ENCODE results near the gene SSC5D.

DNA sequence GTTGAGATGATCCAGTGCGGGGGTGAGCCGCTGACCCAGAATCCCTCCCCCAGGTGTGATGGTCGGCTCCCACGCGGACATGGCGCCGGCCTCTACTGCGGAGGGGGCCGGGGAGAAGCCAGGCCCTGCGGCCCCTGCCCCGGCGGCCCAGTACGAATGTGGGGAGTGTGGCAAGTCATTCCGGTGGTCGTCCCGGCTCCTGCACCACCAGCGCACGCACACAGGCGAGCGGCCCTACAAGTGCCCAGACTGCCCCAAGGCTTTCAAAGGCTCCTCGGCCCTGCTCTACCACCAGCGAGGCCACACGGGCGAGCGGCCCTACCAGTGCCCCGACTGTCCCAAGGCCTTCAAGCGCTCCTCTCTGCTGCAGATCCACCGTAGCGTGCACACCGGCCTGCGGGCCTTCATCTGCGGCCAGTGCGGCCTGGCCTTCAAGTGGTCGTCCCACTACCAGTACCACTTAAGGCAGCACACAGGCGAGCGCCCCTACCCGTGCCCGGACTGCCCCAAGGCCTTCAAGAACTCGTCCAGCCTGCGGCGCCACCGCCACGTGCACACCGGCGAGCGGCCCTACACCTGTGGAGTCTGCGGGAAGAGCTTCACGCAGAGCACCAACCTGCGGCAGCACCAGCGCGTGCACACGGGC lies 7.0 kb upstream of the SSC5D start:
- TF ChIP-seq ZFP30 (CRISPR knock-in tag; IDR thresholded peaks at IDR 0.05) (no peak), ZNF565 (CRISPR knock-in tag; conservative IDR thresholded peaks at IDR 0.05; ENCODE audit: low read depth) (no peak), ESRRG (CRISPR knock-in tag; IDR thresholded peaks at IDR 0.05) (no peak), ARNTL (CRISPR knock-in tag; IDR thresholded peaks at IDR 0.05; ENCODE audit: borderline replicate concordance, low read depth) (no peak), BACH2 (CRISPR knock-in tag; IDR thresholded peaks at IDR 0.05; ENCODE audit: borderline replicate concordance) (no peak), RARB (CRISPR knock-in tag; IDR thresholded peaks at IDR 0.05) (no peak), ZNF70 (CRISPR knock-in tag; IDR thresholded peaks at IDR 0.05) (no peak), SNAI2 (CRISPR knock-in tag; IDR thresholded peaks at IDR 0.05) (no peak), CSDC2 (CRISPR knock-in tag; IDR thresholded peaks at IDR 0.05) (no peak)
- TF ChIP-seq, protein P1, sequence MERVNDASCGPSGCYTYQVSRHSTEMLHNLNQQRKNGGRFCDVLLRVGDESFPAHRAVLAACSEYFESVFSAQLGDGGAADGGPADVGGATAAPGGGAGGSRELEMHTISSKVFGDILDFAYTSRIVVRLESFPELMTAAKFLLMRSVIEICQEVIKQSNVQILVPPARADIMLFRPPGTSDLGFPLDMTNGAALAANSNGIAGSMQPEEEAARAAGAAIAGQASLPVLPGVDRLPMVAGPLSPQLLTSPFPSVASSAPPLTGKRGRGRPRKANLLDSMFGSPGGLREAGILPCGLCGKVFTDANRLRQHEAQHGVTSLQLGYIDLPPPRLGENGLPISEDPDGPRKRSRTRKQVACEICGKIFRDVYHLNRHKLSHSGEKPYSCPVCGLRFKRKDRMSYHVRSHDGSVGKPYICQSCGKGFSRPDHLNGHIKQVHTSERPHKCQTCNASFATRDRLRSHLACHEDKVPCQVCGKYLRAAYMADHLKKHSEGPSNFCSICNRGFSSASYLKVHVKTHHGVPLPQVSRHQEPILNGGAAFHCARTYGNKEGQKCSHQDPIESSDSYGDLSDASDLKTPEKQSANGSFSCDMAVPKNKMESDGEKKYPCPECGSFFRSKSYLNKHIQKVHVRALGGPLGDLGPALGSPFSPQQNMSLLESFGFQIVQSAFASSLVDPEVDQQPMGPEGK (CRISPR knock-in tag; IDR thresholded peaks at IDR 0.05; ENCODE audit: borderline replicate concordance) = no peak
- TF ChIP-seq, protein P2, sequence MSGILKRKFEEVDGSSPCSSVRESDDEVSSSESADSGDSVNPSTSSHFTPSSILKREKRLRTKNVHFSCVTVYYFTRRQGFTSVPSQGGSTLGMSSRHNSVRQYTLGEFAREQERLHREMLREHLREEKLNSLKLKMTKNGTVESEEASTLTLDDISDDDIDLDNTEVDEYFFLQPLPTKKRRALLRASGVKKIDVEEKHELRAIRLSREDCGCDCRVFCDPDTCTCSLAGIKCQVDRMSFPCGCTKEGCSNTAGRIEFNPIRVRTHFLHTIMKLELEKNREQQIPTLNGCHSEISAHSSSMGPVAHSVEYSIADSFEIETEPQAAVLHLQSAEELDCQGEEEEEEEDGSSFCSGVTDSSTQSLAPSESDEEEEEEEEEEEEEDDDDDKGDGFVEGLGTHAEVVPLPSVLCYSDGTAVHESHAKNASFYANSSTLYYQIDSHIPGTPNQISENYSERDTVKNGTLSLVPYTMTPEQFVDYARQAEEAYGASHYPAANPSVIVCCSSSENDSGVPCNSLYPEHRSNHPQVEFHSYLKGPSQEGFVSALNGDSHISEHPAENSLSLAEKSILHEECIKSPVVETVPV (CRISPR knock-in tag; IDR thresholded peaks at IDR 0.05) = no peak
- TF ChIP-seq, protein P3, sequence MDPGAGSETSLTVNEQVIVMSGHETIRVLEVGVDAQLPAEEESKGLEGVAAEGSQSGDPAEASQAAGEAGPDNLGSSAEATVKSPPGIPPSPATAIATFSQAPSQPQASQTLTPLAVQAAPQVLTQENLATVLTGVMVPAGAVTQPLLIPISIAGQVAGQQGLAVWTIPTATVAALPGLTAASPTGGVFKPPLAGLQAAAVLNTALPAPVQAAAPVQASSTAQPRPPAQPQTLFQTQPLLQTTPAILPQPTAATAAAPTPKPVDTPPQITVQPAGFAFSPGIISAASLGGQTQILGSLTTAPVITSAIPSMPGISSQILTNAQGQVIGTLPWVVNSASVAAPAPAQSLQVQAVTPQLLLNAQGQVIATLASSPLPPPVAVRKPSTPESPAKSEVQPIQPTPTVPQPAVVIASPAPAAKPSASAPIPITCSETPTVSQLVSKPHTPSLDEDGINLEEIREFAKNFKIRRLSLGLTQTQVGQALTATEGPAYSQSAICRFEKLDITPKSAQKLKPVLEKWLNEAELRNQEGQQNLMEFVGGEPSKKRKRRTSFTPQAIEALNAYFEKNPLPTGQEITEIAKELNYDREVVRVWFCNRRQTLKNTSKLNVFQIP (CRISPR knock-in tag; IDR thresholded peaks at IDR 0.05; ENCODE audit: borderline replicate concordance, low read depth) = no peak

Measured in SK-N-SH treated with all-trans-retinoic acid at 6 μM for 48 hours (cell line).